NCI-H2196 (cell line): Measurements from ENCODE around the gene NUBPL.

Experiments used
- DNase-seq: peaks from one replicate; lab custom pipeline; 2025; ENCODE audit not compliant: unreplicated experiment; lab: John Stamatoyannopoulos, UW

NUBPL gene

DNA sequence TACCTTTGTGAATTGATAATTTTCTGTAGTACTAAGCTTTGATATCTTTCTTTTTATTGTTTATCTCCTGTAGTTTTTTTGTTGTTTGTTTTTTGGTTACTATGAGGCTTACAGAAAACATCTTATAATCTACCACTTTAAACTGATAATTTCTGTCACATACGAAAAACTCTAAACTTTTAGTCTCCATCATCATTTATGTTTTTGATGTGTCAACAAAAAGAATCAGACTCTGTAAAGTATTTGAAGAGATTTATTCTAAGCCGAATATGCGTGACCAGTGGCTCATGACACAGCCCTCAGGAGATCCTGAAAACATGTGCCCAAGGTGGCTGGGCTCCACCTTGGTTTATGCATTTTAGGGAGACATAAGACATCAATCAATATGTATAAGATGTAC is 348.8 kb downstream of the NUBPL start:
- DNase-seq, result no peak
